ENCODE results near the gene UBASH3B.

GRCh38 chr11:122750049-122750448 is 94.5 kb downstream of the UBASH3B start:
- TF ChIP-seq CTCF (conservative IDR thresholded peaks at IDR 0.05 in 1 of 2, IDR thresholded peaks at IDR 0.05 in 1 of 2; ENCODE audit: extremely low read depth in 1 of 2, insufficient read depth in 1 of 2, low read depth in 1 of 2, low read length in 2 of 2): no peak
- TF ChIP-seq EZH2 (IDR thresholded peaks at IDR 0.05; ENCODE audit: borderline replicate concordance, low read length): no peak
